ENCODE measurements around the gene KCNN3.
A peak's percentile ranks its signal among the peaks of the same experiment; 100 is the strongest.

KCNN3 gene

DNA sequence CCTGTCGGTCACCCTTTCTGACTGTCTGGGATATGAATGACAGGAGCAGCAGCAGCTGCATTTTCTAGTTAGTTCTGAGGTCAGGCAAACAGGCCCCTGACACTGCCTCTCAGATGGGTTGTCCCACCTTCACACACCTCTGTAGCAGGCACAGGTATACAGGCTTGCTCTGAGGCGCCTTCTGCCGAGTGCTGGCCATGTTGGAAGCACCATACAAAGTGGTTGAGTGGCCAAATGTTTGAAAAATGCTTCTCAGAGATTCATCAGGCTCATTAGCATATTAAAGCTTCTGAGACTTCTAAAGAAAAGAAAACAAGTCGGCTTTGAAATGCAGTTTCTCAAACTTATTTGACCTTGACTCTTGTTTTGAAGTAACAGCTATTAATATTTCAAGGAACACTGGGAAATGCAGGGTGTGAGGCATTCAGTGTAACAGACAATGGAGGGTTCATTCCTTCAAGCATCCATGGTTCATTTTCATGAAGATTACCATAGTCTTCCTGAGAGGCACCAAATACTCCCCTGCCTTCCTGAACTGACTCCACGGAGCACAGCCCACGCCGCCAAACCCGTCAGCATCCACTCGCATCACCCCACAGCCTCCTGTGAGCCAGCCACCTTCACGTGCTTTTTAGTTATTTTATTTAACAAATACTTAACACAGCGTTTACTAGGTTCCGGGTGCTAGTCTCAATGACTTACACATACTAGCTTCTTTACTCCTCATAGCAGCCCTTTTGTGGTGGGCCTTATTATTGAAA, 81.8 kb downstream of the KCNN3 start:
- no peak for DNase-seq

DNA sequence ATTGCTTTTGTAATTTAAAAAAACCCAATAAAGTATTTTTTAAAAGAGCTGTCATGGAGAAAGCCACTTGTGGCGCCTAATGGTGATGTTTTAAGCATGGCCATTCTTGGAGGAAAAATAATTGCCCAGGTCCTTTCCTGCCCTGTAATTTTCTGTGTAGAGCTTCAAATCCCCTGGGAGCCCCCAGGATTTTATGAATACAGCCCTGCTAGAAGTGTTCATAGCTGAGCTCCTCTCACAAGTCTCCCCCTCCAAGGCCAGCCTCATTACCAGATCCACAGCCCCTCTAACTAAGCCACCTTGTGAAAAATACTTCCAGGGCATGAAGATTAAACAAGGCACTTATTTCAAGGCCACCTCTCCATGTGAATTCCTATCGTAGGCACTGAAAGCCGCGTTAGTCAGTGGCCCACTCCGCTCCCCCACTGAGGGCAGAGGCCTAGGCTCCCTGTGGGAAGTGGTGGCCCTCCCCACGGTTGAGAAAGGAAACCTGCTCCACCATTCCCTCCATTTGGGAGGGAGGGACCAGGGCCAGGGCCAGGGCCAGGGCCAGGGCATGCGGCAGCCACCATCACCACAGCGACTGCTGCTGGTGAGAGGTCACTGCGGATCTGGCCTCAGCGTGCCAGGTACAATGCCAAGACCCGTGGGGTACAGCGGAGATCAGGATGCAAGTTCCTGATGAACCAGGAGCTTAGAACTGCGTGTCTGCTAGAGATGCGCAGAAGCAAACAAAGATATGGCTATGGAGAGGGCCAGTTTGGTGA, 83.1 kb downstream of the KCNN3 start:
- DNase-seq: no peak

- no peak for DNase-seq
Observed at GRCh38 chr1:154784924-154785531, 85.1 kb downstream of the KCNN3 start.

DNA sequence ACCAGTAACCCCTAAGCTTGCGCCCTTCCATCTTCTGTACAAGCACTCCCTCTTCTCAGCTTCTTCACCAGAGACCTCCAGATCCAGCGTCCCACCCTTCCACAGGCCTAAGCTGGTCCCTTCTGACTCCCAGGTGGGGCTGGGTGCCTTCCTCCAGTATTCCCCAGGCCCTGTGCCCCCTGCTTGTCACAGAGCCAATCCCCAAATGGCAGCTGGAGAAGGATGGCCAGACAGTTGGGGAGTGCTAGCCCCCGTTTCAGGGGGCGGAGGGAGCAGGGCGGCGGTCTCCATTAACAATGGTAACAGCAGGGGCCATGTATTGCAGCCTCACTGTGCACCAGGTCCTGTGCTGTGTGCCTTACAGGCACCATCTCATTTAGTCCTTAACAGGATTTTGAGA, 85.7 kb downstream of the KCNN3 start:
- DNase-seq: no peak

DNA sequence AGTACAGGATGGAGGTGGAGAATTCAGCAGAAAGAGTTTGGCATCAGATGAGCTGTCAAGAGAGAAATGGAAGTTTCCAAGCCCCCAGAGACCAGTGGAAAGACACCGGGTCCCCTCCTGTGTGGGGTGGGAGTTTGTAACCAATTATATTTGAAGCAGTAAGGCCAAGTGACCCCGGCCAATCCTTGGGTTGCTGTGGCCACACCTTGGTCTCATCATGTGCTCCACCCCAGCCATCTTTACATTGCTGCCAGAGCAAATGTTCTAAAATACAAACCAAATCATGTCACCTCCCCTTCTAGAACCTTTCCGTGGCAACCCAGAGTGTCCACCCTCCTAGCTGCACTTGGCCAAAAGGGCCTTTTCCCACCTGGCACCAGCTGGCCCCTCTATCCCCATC, 86.1 kb downstream of the KCNN3 start:
- DNase-seq: no peak

- DNase-seq: no peak
Observed at GRCh38 chr1:154780541-154780940, 89.5 kb downstream of the KCNN3 start.

GRCh38 chr1:154779551-154780189, 90.4 kb downstream of the KCNN3 start:
- DNase-seq: no peak

DNA sequence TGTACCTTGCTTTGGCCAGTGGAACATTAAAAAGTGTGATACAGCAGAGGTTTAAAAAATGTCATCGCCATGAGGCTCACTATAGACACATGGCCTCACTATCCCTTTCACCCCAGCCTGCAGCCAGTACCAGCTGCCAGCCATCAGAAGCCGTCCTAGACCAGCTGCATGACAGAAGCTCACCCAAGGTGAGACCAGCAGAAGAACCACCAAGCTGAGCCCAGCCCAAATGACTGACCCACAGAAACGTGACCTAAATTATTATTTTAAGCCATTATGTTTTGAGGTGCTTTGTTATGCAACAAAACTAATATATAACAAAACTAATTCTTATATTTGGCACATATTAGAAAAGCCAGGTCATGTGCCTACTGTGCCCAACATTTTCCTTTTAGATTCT, 91.1 kb downstream of the KCNN3 start:
- DNase-seq: no peak

DNA sequence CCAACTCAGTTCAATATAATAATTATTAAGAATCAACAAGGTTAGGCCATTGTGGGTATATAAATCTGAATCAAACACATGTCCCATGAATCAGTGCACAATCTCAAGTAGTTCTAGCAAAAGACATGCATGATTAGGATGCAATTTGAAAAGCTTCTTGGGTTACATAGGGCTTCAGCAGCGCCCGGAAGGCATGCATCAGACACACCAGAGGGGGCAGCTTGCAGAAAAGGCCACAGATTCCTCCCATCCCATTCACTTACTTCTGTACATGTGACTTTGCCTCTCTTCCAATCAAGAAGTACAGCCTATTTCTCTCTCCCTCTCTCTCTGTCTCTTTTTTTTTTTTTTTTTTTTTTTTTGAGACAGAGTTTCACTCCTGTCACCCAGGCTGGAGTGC, 91.8 kb downstream of the KCNN3 start:
- peak; percentile 22 for DNase-seq

- no peak for DNase-seq
Observed at GRCh38 chr1:154777781-154778180, 92.3 kb downstream of the KCNN3 start.

GRCh38 chr1:154777154-154777553, 92.9 kb downstream of the KCNN3 start:
- DNase-seq: no peak

- DNase-seq: peak; percentile 14
Observed at GRCh38 chr1:154775621-154776605, 94.2 kb downstream of the KCNN3 start.

DNA sequence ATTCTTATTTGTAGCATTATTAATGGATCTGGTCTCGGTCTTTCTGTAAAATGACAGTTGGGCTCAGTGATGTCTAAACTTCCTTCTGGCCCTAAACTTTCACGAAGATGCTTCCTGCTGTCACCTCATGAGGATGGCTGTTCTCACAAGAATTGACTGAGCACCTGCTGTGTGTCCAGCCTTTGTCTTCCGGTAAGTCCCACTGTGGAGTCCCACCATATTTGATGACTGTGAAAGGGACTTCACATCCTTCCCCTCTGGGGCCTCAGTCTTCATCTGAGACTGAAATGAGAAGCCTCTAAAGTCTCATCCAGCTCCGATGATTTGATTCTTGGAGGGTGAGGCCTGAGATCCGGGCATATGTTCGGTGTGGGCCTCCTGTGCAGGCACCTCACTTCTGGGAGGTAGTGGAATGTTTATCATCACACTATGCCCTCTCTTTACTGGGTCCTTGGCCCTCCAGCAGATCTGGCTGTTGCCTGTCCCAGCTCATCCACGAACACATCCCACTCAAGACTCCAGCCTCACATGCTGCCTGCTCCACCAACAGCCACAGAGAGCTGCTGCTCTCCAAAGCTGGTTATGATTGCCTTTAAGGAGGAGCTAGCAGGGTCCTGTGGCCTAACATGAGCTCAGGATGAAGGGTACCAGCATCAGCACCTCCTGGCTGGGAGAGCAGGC, 95.8 kb downstream of the KCNN3 start:
- no peak for DNase-seq

DNA sequence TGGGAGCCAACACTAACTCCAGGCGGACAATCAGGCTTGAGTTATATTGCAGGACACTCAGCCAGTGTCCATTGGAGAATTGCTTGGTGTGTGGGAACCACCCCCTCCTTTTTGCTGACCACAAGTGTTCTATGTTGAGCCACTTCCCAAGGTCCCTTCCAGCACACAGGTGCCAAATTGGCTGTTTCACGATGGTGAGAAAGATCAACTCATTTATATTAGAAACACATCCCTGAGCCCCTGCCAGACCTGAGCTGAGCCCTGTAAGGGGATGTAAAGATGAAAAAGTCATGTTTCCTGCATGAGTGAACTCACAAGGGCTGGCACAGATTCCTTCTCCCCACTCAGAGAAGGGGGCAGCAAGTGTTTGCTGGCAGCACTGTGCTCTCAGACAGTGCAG, 96.5 kb downstream of the KCNN3 start:
- peak; percentile 86 for DNase-seq

GRCh38 chr1:154772606-154773506, 97.2 kb downstream of the KCNN3 start:
- DNase-seq: peak; percentile 46

DNA sequence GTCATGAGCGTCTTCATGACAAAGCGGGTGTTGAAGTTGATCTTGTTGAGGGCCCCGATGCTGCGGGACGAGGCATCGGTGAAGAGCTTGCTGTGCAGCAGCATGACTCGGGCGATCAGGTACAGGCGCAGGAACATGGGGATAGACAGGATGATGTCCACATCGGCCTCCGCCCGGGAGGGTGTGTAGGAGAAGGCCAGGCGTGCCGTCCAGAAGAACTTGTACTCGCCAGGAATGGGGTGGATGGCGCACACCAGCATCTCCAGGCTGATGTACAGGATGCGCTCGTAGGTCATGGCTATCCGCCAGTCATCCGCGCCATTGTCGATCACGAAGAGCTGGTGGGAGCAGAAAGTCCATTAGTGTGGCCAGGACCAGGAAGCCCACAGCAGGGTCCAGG, 98.0 kb downstream of the KCNN3 start:
- DNase-seq: no peak

DNA sequence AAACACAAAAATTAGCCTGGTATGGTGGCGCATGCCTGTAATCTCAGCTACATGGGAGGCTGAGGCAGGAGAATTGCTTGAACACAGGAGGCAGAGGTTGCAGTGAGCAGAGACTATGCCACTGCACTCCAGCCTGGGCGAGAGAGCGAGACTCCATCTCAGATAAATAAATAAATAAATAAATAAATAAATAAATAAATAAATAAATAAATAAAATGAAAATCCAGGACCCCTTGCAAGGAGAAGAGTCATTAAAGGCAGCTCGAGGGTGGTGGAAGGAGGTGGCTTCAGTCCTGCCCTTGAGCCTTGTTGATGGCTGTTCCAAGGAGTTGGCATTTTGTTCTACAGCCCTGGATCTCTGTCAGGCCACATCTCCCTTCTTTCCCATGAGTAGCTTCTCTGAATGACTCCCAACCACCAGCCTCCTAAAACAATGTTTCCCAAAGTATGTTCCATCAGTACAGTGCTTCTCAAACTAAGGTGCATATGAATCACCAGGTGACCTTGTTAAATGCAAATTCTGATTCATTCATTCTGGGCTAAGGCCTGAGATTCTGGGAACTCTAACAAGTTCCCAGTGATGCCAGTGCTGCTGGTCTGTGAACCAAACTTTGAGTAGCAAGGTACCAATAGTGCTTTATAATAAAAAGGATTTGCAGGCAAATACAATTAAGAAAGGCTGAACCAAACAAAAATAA, 99.0 kb downstream of the KCNN3 start:
- no peak for DNase-seq

DNA sequence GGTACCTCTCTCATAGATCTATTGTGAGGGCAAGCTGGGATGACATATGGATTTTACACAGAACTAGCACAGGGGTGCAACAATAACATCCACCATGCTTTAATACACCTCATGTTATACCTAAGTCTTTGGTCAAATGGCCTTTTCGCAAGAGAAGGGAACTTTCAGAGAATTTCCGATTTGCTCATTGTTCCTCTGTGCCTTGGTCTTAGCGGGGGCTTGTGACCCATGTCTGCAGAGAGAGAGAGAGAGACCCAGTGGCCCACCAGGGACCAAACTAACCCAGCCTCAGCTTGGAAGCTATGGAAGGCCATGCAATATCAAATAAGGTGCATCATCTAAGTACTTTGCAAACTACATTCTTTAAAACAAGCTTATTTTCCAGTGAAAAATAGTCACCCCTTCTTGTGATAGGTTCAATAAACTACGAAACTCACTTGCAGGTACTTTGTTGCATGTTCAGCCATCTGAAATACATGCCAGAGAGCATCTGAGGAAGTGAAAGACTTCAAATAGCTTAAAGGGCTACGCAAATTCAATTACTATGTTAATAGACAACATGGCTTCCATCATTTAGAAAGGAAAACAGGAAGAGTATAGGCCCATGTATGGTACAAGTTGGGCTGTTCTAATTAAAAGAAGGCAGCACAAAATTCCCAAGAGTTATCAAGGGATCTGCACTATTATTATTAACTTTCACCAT, 100.7 kb downstream of the KCNN3 start:
- DNase-seq: no peak

DNA sequence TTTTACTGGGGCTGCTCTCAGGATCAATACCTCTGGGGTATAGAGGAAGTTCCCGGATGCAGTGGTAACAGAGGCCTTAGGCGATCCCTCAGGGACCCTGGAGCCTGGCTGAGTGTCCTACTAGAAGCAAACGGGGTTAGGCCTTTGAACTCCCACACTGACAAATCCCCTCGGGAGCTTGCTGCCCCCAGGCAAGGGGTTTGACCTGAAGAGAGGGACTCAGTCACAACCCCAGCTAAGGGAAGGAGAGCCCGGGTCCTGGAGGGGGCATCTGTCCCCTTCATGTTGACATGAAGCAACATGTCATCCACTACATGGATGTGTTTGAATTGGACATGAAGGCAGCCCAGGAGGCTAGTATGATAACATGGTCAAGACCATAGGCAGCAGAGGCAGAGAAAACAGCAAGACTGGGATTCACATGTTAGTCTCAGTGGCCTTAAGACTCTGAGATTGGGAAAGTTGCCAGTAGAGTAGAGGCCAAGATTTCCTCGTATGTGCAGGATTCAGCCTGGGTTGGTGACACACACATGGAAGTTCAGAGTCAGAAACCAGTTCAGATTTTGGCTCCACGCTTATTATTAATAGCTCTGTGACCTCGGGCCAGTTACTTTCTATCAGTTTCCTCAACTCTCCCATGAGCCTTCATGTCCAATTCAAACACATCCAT, 101.5 kb downstream of the KCNN3 start:
- DNase-seq: no peak

Measured in DMS79 treated with DMSO at 0.1 percent for 48 hours (cell line).